Stimulated activated CD4-positive, alpha-beta T cell treated with anti-CD3 and anti-CD28 coated beads, Interleukin-1b, Interleukin-23, amount 100 ng/mL, for 4 hours (primary cell): ENCODE data around the gene FRMD1.

Experiments used
- DNase-seq, 2 donors: peaks; one replicate each; pipeline ENCODE4 v3.0.0-alpha.2; 2020; ENCODE audit warnings: low read depth in 2 of 2

FRMD1 gene

GRCh38 chr6:168078943-168079405 lies at the start of gene FRMD1:
FRMD1 (minus strand) TSS chr6:168079212; CDS start chr6:168079094, 118 bp downstream.
- DNase-seq = no peak

- no peak for DNase-seq
These were observed 49.1 kb upstream of the FRMD1 start for GRCh38 chr6:168128006-168128630.

- no peak for DNase-seq
These were observed 48.4 kb upstream of the FRMD1 start for GRCh38 chr6:168127384-168127868.

- DNase-seq = no peak
These were observed 47.8 kb upstream of the FRMD1 start for GRCh38 chr6:168126566-168127383.

- no peak for DNase-seq
These were observed 46.5 kb upstream of the FRMD1 start for GRCh38 chr6:168125429-168126001.

- DNase-seq = no peak
These were observed 45.9 kb upstream of the FRMD1 start for GRCh38 chr6:168124921-168125320.

GRCh38 chr6:168124158-168124557 lies 45.1 kb upstream of the FRMD1 start:
- DNase-seq = no peak

GRCh38 chr6:168123165-168123911 lies 44.3 kb upstream of the FRMD1 start:
- no peak for DNase-seq

- DNase-seq = no peak
These were observed 43.5 kb upstream of the FRMD1 start for GRCh38 chr6:168122521-168122920.

GRCh38 chr6:168122011-168122410 lies 43.0 kb upstream of the FRMD1 start:
- DNase-seq = no peak

GRCh38 chr6:168121303-168121665 lies 42.3 kb upstream of the FRMD1 start:
- no peak for DNase-seq

GRCh38 chr6:168120390-168121302 lies 41.6 kb upstream of the FRMD1 start:
- DNase-seq = no peak

- no peak for DNase-seq
These were observed 40.5 kb upstream of the FRMD1 start for GRCh38 chr6:168119539-168119938.

- no peak for DNase-seq
These were observed 39.9 kb upstream of the FRMD1 start for GRCh38 chr6:168118935-168119334.

- no peak for DNase-seq
These were observed 38.9 kb upstream of the FRMD1 start for GRCh38 chr6:168117942-168118341.

GRCh38 chr6:168116975-168117899 lies 38.2 kb upstream of the FRMD1 start:
- DNase-seq = no peak

GRCh38 chr6:168116438-168116974 lies 37.5 kb upstream of the FRMD1 start:
- no peak for DNase-seq

GRCh38 chr6:168115748-168116437 lies 36.9 kb upstream of the FRMD1 start:
- no peak for DNase-seq

- DNase-seq = no peak
These were observed 34.2 kb upstream of the FRMD1 start for GRCh38 chr6:168113226-168113625.
